AG09309 (cell line): ENCODE data around the gene SMAD2.

Experiments used
- DNase-seq: peaks from one replicate; pipeline ENCODE4 v3.0.0-alpha.2; 2010; ENCODE audit warnings: low read depth
- H3K4me3 ChIP-seq: 2 replicates; pipeline ENCODE4 v1.5.1; 2011; ENCODE audit warnings: mild to moderate bottlenecking, low read depth, low read length, moderate library complexity; ENCODE audit not compliant: control insufficient read depth
- CTCF ChIP-seq: IDR thresholded peaks from 2 replicates; pipeline ENCODE4 v1.5.1; 2011; ENCODE audit warnings: mild to moderate bottlenecking, low read depth, low read length, inconsistent platforms; ENCODE audit not compliant: insufficient read depth, control insufficient read depth; ENCODE audit errors: missing control alignments

Gene SMAD2

GRCh38 chr18:47801817-47802216, 128.6 kb downstream of the SMAD2 start:
- no peak for DNase-seq
- no peak overlapping the region for H3K4me3 ChIP-seq
- no peak for TF ChIP-seq CTCF

- no peak for DNase-seq
- no peak overlapping the region for H3K4me3 ChIP-seq
- no peak for TF ChIP-seq CTCF
Observed at GRCh38 chr18:47800756-47801155, 129.7 kb downstream of the SMAD2 start.

- H3K4me3 ChIP-seq: no peak overlapping the region
- DNase-seq: no peak
- no peak for TF ChIP-seq CTCF
Observed at GRCh38 chr18:47800248-47800647, 130.2 kb downstream of the SMAD2 start.

- no peak overlapping the region for H3K4me3 ChIP-seq
- no peak for DNase-seq
- TF ChIP-seq CTCF: no peak
Observed at GRCh38 chr18:47799376-47799775, 131.1 kb downstream of the SMAD2 start.

- no peak for DNase-seq
- H3K4me3 ChIP-seq: no peak overlapping the region
- no peak for TF ChIP-seq CTCF
Observed at GRCh38 chr18:47798366-47798765, 132.1 kb downstream of the SMAD2 start.

- DNase-seq: no peak
- no peak for TF ChIP-seq CTCF
Observed at GRCh38 chr18:47797126-47797525, 133.3 kb downstream of the SMAD2 start.

GRCh38 chr18:47795434-47795814, 135.0 kb downstream of the SMAD2 start:
- TF ChIP-seq CTCF: no peak
- no peak for DNase-seq
- H3K4me3 ChIP-seq: no peak overlapping the region

More at GRCh38 chr18:47797126-47797525, 133.3 kb downstream of the SMAD2 start:
- no peak overlapping the region for H3K4me3 ChIP-seq
